Measurements from ENCODE around the gene RFNG. TPM values are rescaled to one million over a fixed set of nuclear protein-coding genes. Genes with fewer than 3 reads are reported as not detected.

RFNG gene
- total and polyA plus RNA-seq, 2 donors (not counting 1 experiment from before 2014, with no cell fraction given): 30.1 to 44.5 TPM

DNA sequence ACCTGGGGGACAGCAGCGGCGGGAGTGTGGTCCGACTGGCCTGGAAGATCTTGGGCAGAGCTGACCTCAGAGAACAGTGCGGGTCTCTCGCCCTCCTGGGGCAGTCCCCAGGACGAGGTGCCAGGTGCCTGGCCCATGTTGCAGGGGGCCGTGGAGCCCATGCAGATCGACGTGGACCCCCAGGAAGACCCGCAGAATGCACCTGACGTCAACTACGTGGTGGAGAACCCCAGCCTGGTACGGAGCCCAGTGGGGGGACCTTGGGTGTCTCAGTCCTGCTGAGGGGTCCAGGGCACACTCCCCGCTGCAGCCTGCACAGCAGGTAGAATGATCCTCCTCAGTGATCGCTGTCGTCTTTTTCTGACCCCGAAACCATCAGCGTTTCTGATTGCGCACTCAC lies 1.5 kb upstream of the RFNG start:
- peaks cover 11% of the 10 kb centered on the region for H3K4me1 Mint-ChIP-seq
- TF ChIP-seq EZH2 (IDR thresholded peaks at IDR 0.05; ENCODE audit: borderline replicate concordance, insufficient read depth, low read depth, low read length, poor library complexity, severe bottlenecking): no peak
- TF ChIP-seq, protein P1, sequence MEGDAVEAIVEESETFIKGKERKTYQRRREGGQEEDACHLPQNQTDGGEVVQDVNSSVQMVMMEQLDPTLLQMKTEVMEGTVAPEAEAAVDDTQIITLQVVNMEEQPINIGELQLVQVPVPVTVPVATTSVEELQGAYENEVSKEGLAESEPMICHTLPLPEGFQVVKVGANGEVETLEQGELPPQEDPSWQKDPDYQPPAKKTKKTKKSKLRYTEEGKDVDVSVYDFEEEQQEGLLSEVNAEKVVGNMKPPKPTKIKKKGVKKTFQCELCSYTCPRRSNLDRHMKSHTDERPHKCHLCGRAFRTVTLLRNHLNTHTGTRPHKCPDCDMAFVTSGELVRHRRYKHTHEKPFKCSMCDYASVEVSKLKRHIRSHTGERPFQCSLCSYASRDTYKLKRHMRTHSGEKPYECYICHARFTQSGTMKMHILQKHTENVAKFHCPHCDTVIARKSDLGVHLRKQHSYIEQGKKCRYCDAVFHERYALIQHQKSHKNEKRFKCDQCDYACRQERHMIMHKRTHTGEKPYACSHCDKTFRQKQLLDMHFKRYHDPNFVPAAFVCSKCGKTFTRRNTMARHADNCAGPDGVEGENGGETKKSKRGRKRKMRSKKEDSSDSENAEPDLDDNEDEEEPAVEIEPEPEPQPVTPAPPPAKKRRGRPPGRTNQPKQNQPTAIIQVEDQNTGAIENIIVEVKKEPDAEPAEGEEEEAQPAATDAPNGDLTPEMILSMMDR (IDR thresholded peaks at IDR 0.05): no peak
- H3K9me3 Mint-ChIP-seq (ENCODE audit: insufficient read depth): no peaks in the 10 kb centered on the region
- peak overlapping the region; percentile 99 for H3K4me2 ChIP-seq (replicated peaks; ENCODE audit: low read depth, low read length, poor library complexity, severe bottlenecking)
- intact Hi-C loops (cut with micrococcal nuclease): no loop called here
- peaks cover 19% of the 10 kb centered on the region for H4K20me1 ChIP-seq (ENCODE audit: control insufficient read depth, insufficient read depth, low read length, poor library complexity, severe bottlenecking)
- ChIA-PET POLR2A (interaction anchor here (1.9 kb wide), 1 partner anchor 15 kb away, joined by 6 read pairs; the partner anchor contains the start of gene DCXR), CTCF (no interaction called here)
- no peak overlapping the region for H3K27ac ChIP-seq (ENCODE audit: low read length in 2 of 2)
- no peak overlapping the region for H3K4me3 ChIP-seq (ENCODE audit: control extremely low read depth in 1 of 5, extremely low read depth in 1 of 5, insufficient read depth in 1 of 5, low read depth in 2 of 5, low read length in 4 of 5)
- peak overlapping the region; percentile 15 for H3K27ac Mint-ChIP-seq
- peaks cover 29% of the 10 kb centered on the region for H3K79me2 ChIP-seq (ENCODE audit: control insufficient read depth, insufficient read depth, low read length)
- no peak overlapping the region for H2AFZ ChIP-seq (ENCODE audit: insufficient read depth, low read depth, low read length, poor library complexity, severe bottlenecking)
- H3K4me1 ChIP-seq (ENCODE audit: control insufficient read depth in 2 of 2, insufficient read depth in 2 of 2, low read length in 2 of 2): peaks cover 20 to 34% of the 10 kb centered on the region in 2 donors
- H3K4me3 Mint-ChIP-seq: peak overlapping the region; percentile 80
- no peaks in the 10 kb centered on the region for H3K27me3 Mint-ChIP-seq
- WGBS (ENCODE audit: insufficient coverage): 96% methylated on average over 19 of the region's 19 CpGs
- H3K36me3 ChIP-seq (replicated peaks in 1 of 2; ENCODE audit: control extremely low read depth in 1 of 2, control insufficient read depth in 1 of 2, extremely low read depth in 1 of 2, insufficient read depth in 2 of 2, low read length in 1 of 2): peaks cover 0 to 31% of the 10 kb centered on the region in 2 experiments
- no peaks in the 10 kb centered on the region for H3K27me3 ChIP-seq (replicated peaks in 1 of 4; ENCODE audit: control extremely low read depth in 1 of 4, control insufficient read depth in 3 of 4, insufficient read depth in 4 of 4, low read length in 3 of 4)
- H3K9me3 ChIP-seq (ENCODE audit: control extremely low read depth in 1 of 3, control insufficient read depth in 2 of 3, insufficient read depth in 1 of 3, low read length in 2 of 3): no peaks in the 10 kb centered on the region
- no peak for DNase-seq
- no peak overlapping the region for H3K9ac ChIP-seq (ENCODE audit: low read length)
- no peak for ATAC-seq (ENCODE audit: low read depth)

DNA sequence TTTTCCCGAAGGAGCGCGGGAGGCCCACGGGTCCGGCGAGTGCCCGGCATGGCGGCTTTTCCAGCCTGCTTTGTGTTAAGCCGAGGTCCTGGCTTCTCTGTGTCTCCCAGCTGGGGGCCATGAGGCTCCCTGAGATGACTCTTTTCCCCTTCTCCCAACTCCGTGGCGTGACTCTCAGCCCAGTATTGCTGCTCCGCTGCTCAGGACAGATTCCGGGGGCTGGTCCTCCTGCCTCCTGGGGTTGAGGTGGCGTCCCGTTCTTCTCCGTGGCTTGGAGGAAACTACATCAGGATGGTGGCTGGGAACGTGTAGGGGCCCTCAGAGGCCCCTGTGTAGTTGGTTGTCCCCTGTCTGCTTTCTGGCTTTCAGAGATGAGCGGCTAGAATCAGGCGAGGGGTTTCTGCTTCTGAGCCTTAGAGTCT lies 1.0 kb upstream of the RFNG start:
- H3K9me3 Mint-ChIP-seq (ENCODE audit: insufficient read depth): no peaks in the 10 kb centered on the region
- Histone ChIP-seq H3K27me3 (replicated peaks in 1 of 4; ENCODE audit: control extremely low read depth in 1 of 4, control insufficient read depth in 3 of 4, insufficient read depth in 4 of 4, low read length in 3 of 4) (no peaks in the 10 kb centered on the region), H3K4me1 (ENCODE audit: control insufficient read depth in 2 of 2, insufficient read depth in 2 of 2, low read length in 2 of 2) (peaks cover 20 to 34% of the 10 kb centered on the region in 2 donors), H3K9ac (ENCODE audit: low read length) (peak overlapping the region; percentile 76), H3K27ac (ENCODE audit: low read length in 2 of 2) (peak overlapping the region in 1 of 2 donors; percentile 23), H3K79me2 (ENCODE audit: control insufficient read depth, insufficient read depth, low read length) (peaks cover 29% of the 10 kb centered on the region), H3K4me3 (ENCODE audit: control extremely low read depth in 1 of 5, extremely low read depth in 1 of 5, insufficient read depth in 1 of 5, low read depth in 2 of 5, low read length in 4 of 5) (peak overlapping the region in 4 of 5 experiments; percentile 59 to 88 (median 70)), H3K36me3 (replicated peaks in 1 of 2; ENCODE audit: control extremely low read depth in 1 of 2, control insufficient read depth in 1 of 2, extremely low read depth in 1 of 2, insufficient read depth in 2 of 2, low read length in 1 of 2) (peaks cover 0 to 27% of the 10 kb centered on the region in 2 experiments), H4K20me1 (ENCODE audit: control insufficient read depth, insufficient read depth, low read length, poor library complexity, severe bottlenecking) (peaks cover 19% of the 10 kb centered on the region), H3K9me3 (ENCODE audit: control extremely low read depth in 1 of 3, control insufficient read depth in 2 of 3, insufficient read depth in 1 of 3, low read length in 2 of 3) (no peaks in the 10 kb centered on the region), H3K4me2 (replicated peaks; ENCODE audit: low read depth, low read length, poor library complexity, severe bottlenecking) (peak overlapping the region; percentile 99), H2AFZ (ENCODE audit: insufficient read depth, low read depth, low read length, poor library complexity, severe bottlenecking) (no peak overlapping the region)
- no peaks in the 10 kb centered on the region for H3K27me3 Mint-ChIP-seq
- POLR2A ChIA-PET: interaction anchor here (1.9 kb wide), 2 partner anchors 15 to 46 kb away, joined by 5 to 6 read pairs; partner anchors contain the start of genes DCXR and FASN
- WGBS (ENCODE audit: insufficient coverage): 45% methylated on average over 19 of the region's 19 CpGs
- intact Hi-C loops (cut with micrococcal nuclease): no loop called here
- TF ChIP-seq EZH2 (IDR thresholded peaks at IDR 0.05; ENCODE audit: borderline replicate concordance, insufficient read depth, low read depth, low read length, poor library complexity, severe bottlenecking): no peak
- TF ChIP-seq, protein P1 (IDR thresholded peaks at IDR 0.05): no peak
- CTCF ChIA-PET: no interaction called here
- ATAC-seq (ENCODE audit: low read depth) (no peak), DNase-seq (no peak)
- H3K4me1 Mint-ChIP-seq: peaks cover 12% of the 10 kb centered on the region
- H3K27ac Mint-ChIP-seq: peak overlapping the region; percentile 32
- peak overlapping the region; percentile 80 for H3K4me3 Mint-ChIP-seq
